GM18517 (cell line): ENCODE measurements around the gene TREH.
"Not testable (repeated sequence)": the region's sequence is repeated elsewhere in the genome, so short reads cannot be mapped to it uniquely, and the experiment has no call there.

ENCODE experiments used
- ATAC-seq: cut with Tn5 transposase; IDR thresholded peaks from one replicate; pipeline ENCODE4 v1.9.1; 2021; ENCODE audit warnings: mild to moderate bottlenecking, moderate library complexity; ENCODE audit not compliant: unreplicated experiment

Gene TREH, protein sequence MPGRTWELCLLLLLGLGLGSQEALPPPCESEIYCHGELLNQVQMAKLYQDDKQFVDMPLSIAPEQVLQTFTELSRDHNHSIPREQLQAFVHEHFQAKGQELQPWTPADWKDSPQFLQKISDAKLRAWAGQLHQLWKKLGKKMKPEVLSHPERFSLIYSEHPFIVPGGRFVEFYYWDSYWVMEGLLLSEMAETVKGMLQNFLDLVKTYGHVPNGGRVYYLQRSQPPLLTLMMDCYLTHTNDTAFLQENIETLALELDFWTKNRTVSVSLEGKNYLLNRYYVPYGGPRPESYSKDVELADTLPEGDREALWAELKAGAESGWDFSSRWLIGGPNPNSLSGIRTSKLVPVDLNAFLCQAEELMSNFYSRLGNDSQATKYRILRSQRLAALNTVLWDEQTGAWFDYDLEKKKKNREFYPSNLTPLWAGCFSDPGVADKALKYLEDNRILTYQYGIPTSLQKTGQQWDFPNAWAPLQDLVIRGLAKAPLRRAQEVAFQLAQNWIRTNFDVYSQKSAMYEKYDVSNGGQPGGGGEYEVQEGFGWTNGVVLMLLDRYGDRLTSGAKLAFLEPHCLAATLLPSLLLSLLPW

DNA sequence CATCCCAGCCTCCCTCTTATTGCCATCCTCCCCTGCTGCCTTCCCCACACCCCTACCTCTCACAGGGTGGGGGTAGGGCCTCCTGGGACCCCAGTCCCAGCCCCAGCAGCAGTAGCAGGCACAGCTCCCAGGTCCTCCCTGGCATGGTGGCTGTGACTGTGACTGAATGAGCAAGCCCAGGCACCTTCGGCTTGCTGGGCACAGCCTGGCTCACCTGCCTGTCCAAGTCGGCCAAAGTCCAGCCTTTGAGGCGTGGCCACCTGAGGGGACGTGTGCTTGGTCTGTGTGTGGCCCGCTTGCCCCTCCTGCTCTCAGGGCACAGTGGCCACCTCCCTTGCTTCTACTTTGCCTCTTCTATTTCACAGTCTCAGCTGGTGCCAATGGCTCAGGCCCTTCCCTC lies at the start of gene TREH:
TREH (minus strand) TSS at position 168 of the 400 bp plus-strand sequence; CDS start at position 145, 23 bp downstream.
- no peak for ATAC-seq

DNA sequence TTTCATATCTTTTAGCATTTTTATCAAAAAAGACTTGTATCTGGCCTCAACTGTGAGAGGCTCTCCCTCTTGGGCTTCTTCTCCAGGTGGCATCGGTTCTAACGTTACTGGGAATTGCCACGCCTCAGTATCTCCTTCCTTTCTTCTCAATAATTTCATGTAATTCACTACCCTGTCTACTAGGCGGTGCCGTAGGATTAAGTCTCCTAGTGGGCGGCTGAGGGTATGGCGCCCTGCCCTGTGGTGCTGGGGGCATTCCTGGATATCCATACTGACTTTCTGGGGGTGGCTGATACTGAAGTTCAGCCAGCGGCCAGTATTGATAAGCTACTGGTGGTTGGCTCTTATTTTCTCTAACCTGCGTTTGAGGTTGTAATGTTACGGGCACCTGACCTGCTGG lies 48.7 kb upstream of the TREH start:
- not testable (repeated sequence) for ATAC-seq

DNA sequence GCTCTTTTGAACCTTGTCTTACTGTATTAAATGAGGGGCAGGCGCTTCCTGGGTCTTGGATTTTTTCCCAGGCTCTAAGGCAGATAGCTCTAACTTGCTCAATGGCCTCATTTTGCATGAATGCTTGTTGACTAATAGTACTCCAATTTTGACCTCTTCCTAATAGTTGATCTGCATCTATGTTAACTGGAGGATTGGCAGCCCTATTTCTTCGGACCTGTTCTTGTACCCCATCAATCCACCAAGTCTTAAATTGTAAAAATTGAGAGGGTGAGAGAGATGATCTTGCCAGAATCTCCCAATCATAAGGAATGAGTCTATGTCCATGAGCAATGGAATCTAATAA lies 48.2 kb upstream of the TREH start:
- not testable (repeated sequence) for ATAC-seq

DNA sequence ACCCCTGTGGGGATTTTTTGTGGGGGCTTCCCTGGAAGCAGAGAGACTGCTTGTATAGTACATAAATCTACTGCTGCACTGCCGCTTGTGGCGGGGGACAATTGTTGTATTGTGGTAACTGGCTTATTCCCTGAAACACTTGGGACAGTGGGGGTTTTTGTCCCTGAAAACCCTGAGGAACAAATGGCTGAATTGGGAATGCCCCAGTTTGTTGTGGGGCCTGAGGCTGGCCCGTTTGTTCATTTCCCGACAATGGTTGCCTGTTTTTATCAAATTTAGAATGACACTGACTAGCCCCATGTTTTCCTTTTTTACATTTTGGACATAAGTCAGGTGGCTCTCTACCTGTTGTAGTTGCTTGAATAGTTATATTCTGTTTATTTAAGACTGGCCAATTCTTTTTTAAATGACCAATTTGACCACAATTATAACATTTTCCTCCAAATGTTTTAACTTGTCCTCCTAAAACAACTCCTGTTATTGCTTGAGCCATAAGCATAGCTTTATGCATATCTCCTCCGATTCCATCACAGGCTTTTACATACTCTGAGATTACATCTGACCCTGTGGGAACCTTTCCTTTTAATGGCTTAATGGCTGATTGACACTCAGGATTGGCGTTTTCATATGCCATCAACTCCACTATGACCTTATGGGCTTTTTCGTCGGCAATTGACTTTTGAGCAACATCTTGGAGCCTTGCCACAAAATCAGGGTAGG lies 47.7 kb upstream of the TREH start:
- ATAC-seq: not testable (repeated sequence)

DNA sequence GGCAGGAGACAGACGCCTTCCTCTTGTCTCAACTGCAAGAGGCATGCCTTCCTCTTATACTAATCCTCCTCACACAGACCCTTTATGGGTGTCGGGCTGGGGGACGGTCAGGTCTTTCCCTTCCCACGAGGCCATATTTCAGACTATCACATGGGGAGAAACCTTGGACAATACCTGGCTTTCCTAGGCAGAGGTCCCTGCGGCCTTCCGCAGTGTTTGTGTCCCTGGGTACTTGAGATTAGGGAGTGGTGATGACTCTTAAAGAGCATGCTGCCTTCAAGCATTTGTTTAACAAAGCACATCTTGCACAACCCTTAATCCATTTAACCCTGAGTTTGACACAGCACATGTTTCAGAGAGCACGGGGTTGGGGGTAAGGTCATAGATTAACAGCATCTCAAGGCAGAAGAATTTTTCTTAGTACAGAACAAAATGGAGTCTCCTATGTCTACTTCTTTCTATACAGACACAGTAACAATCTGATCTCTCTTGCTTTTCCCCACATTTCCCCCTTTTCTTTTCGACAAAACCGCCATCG lies 42.1 kb upstream of the TREH start:
- ATAC-seq: not testable (repeated sequence)

DNA sequence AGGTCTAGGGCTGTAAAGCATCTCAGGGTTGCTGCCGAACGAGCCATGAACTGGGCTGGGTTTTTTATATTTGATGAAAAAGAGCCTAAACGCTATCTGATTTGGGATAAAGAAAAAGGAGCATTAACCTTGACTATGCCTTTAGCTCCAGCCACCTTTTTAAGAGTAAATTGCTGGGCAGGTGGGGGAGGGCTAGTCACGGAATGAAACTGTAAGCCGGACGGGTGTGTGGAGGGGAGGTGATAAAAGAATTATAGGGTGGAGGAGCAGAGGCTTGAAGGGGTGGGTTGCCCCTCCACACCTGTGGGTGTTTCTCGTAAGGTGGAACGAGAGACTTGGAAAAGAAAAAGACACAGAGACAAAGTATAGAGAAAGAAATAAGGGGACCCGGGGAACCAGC lies 41.3 kb upstream of the TREH start:
- not testable (repeated sequence) for ATAC-seq

DNA sequence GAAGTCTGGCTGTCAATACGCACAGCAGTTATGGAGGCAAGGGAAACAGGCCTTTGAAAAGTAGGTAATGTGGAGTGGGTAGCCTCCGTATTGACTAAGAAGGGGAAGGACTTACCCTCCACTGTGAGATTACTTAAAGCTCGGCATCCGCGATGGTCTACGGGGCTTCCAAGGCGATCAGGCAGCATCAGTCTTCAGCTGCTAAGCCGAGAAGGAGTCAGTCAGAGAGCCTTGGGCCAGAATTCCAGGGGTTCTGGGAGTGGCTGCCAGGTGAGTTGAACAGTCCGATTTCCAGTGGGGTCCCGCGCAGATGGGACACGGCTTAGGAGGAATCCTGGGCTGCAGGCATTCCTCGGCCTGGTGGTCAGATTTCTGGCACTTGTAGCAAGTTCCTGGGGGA lies 40.6 kb upstream of the TREH start:
- not testable (repeated sequence) for ATAC-seq

DNA sequence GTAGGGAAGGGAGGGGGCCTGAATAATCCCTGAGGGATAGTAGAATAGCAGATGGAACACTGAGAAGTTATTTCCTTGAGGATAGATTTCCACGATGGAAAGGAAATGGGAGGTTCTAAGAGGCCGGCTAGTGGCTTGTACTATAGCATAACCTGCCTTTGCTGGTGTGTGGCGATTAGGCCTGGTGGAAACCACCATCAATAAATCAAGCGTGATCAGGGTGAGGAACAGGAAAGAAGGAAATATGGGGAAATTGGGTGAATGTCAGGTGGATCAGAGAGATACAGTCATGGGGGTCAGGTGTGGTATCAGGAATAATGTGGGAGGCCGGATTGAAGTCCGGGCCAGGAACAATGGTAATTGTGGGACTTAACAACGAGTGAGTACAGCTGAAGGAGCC lies 39.1 kb upstream of the TREH start:
- ATAC-seq: not testable (repeated sequence)

DNA sequence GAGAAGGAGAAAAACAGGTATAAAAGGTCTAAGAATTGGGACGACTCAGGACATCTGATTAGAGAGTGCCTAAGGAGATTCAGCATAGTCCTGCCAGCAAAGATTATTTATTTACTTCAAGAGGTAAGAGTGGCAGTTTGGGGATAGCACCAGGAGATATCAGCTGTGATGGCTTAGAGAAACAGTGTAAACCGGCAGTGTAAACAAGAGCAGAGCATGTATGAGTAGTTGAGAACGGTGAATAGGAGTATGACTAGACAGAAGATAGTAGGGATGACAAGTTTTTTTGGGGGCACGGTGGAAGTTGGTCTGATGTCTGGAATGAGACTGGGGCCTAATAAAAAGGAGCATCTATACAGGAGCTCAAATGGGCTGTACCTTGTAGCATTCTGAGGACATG lies 38.3 kb upstream of the TREH start:
- ATAC-seq: not testable (repeated sequence)

DNA sequence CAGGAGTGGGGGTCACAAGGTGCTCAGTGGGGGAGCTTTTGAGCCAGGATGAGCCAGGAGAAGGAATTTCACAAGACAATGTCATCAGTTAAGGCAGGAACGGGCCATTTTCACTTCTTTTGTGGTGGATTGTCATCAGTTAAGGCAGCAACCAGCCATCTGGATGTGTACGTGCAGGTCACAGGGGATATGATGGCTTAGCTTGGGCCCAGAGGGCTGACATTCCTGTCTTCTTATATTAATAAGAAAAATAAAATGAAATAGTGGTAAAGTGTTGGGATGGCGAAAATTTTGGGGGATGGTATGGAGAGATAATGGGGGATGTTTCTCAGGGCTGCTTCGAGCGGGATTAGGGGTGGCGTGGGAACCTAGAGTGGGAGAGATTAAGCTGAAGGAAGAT lies 37.8 kb upstream of the TREH start:
- not testable (repeated sequence) for ATAC-seq

DNA sequence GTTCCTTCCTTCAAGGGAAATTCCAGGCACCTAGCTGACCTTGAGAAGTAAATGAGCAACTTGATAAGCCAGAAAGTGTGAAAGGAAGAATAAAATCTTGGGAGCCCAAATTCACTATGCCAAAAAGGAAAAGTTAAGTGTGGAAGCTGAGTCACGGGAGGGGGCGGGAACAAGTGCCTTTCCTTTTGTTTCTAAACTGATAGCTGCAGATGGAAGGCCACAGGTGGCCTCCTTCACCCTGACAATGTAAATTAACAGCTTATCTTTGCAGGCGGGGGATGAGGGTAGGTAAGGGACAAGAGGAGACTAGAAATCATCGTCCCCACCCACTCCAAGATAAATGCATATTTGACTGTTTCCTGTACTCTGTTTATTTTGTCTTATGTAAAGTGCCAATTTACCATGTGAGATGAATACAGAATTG lies 36.4 kb upstream of the TREH start:
- no peak for ATAC-seq

DNA sequence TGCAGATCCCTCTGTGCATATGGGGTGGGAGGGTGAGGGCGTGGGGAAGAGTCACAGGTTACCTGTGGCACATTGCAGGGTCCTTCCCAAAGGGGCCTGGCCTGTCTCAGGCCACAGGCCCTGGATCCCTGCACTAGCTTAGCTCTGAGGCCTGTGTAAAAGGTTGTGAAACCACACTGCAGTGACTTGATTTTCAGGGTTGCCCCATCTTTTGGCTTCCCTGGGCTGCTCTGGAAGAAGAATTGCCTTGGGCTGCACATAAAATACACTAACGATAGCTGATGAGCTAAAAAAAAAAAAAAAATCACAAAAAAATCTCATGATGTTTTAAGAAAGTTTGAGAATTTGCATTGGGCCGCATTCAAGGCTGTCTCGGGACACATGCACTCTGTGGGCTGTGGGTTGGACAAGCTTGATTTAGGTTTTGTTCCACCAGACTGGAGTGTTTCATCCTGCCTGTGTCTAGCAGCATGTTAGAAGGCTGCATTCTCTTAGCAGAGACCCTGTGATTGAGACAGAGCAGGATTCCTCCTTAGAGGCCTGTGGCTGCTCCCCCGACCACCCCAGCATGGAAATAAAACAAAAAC lies 35.9 kb upstream of the TREH start:
- ATAC-seq: no peak

DNA sequence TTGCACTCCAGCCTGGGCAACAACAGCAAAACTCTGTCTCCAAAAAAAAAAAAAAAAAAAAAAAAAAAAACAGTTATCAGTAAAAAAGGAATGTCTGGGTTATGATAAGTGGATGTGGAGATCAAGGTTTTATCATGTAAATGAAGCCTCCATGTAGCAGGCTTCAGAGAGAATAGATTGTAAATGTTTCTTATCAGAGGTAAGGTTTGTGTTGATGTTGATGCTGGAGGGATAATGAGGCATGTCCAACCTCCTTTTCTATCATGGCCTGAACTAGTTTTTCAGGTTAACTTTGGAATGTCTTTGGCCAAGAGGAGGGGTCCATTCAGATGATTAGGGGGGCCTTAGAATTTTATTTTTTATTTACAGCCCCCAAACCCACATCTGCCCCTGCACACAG lies 35.4 kb upstream of the TREH start:
- ATAC-seq: no peak

DNA sequence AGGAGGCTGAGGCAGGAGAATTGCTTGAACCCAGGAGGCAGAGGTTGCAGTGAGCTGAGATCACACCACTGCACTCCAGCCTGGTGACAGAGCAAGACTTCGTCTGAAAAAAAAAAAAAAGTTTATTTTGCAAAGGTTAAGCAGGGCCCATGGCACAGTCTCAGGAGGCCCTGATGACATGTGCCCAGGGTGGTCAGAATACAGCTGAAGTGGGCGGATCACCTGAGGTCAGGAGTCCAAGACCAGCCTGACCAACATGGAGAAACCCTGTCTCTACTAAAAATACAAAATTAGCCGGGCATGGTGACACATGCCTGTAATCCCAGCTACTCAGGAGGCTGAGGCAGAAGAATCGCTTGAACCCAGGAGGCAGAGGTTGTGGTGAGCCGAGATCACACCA lies 35.0 kb upstream of the TREH start:
- ATAC-seq: not testable (repeated sequence)

DNA sequence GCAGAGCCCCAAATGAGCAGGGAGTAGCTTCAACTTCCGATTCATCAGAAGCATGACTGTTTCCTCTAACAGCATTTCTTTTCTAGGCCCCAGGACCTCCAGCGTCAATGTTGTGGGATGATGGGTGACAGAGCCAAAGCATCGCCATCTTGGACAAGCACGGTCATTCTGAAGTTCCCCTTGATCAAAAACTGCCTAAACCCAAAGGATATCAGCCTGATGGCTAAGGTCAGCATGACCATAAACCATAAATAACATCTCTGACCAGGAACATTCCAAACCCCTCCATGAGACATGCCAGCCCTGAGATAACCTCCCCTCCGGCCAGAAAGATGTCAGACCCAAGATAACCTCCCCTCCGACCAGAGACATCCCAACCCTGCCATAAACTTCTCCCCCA lies 28.8 kb upstream of the TREH start:
- no peak for ATAC-seq

DNA sequence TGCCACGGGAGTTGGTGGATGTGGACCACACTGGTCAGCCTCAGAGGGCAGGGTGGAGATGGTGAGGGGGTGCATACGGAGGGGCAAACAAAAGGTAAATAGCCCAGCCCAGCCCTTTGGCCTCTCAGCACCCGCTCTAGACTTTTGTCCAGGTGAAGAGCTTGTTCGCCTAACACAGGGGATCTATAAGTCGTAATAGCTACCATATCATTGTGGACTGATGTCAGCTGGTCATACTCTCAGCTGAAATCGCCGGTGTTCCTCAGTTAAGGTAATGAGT lies 27.0 kb upstream of the TREH start:
- ATAC-seq: no peak

DNA sequence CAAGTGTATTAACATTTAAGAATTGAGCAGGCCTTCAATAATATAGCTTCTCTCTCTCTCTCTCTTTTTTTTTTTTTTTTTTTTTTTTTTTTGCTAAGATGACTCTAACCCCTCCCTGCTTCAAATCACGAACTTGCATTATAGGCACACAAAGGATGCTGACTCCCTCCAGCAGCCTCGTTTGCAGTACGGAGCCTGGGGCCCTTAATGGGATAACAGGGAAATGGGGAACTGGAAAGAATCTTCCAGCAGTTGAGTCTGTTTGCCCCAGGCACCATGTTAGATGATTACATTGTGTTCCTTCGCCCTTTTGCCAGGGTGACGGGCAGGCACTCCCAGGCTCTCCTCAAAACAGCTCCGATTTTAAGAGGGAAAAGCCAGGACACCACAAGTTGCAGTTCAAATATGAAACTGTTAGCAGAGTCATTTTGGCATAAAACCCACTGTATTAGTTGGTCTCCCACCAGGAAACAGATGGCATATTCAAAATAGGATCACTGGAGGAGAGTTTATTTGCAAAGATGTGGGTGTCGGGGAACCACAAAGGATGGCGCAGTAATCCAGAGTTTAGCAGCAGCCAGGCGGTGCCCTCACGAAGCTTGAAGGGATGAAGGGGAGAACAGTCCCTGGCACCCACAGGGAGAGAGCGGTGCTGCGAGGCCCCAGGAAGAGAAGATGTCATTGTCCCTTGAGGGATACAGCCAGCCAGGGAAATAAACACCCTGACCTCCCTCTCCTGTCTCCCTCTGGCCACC lies 26.5 kb upstream of the TREH start:
- no peak for ATAC-seq

DNA sequence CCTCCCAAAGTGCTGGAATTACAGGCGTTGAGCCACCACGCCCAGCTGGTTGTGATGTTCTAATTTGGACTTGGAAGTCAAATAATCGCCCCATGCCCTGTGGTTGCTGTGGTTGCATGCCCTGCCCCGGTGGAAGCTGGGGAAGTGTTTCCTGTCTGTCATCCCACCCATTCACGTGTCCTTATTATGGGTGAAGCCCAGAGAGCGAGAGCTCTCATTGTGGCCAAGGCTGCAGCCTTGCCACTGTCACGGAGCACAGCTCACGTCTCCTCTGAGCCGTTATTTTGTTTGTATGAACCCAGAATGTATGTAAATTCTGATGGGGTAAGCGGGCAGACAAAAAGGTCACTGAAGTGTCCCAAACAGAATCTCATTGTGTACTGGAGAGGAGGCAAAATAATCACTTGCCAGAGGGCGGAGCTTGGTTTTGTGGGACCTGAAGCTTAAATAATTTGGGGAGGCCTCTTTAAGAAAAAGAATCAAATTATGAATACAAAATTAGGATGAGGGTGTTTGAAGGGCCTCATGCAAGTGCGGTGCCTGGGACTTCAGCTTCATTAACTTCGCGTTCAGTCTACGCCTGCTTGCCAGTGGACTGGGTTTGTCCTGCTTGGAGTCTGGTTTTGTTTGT lies 25.8 kb upstream of the TREH start:
- ATAC-seq: no peak

DNA sequence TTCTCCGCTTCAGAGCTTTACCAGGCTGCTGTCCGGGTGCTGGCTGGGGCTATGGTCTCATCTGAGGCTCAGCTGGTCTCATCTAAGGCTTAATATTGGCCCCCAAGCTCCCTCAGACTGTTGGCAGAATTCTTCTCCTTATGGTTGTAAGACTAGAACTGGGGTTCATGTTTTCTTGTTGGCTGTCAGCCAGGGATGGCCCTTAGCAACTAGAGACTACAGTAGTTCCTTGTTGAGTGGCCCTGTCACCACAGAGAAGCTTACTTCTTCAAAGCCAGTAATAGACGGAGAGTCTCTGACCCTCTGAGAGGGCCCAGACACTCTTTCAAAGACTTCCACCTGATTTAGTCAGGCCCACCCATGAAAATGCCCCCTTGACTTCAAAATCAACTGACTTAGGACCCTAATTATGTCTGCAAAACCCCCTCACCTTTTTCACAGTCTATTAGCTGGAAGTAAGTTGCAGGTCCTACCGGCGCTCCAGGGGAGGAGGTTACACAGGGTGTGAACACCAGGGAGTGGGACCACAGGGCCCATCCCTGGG lies 24.2 kb upstream of the TREH start:
- ATAC-seq: no peak
